ENCODE data around the gene TPGS2. TPM values are rescaled to one million over a fixed set of nuclear protein-coding genes. Genes with fewer than 3 reads are reported as not detected.
"Not testable (repeated sequence)": the region's sequence is repeated elsewhere in the genome, so short reads cannot be mapped to it uniquely, and the experiment has no call there.

Gene TPGS2
- total RNA-seq, 1 experiment from 2014 or later, result 62.6 TPM

GRCh38 chr18:36769172-36769571 lies 59.6 kb downstream of the TPGS2 start:
- TF ChIP-seq EZH2 (IDR thresholded peaks at IDR 0.05; ENCODE audit: low read depth) (no peak), CTCF (conservative IDR thresholded peaks at IDR 0.05) (no peak)
- DNase-seq, result no peak
- Histone ChIP-seq H3K27me3 (ENCODE audit: insufficient read depth, low read depth) (no peaks in the 10 kb centered on the region), H3K4me2 (no peak overlapping the region), H4K20me1 (ENCODE audit: insufficient read depth) (no peaks in the 10 kb centered on the region), H3K36me3 (ENCODE audit: low read depth) (no peaks in the 10 kb centered on the region), H3K4me1 (replicated peaks; ENCODE audit: insufficient read depth) (no peaks in the 10 kb centered on the region), H3K27ac (no peak overlapping the region), H3K79me2 (ENCODE audit: low read depth) (no peaks in the 10 kb centered on the region), H2AFZ (no peak overlapping the region), H3K9me2 (ENCODE audit: insufficient read depth) (no peaks in the 10 kb centered on the region), H3K9me3 (ENCODE audit: insufficient read depth, low read depth) (no peaks in the 10 kb centered on the region), H3K4me3 (no peak overlapping the region), H3F3A (ENCODE audit: insufficient read depth, low read depth) (no peaks in the 10 kb centered on the region)
- ChIA-PET POLR2A (ENCODE audit: unreplicated experiment) (no interaction called here), CTCF (interaction anchor here (0.6 kb wide), 1 partner anchor 754 kb away, joined by 7 read pairs; no protein-coding TSS in a partner anchor)
- no TSS peak for BruUV-seq (replicated peaks)
- intact Hi-C loops (cut with micrococcal nuclease; ENCODE audit: unreplicated experiment), result no loop called here

- DNase-seq, result no peak
- ChIA-PET CTCF (no interaction called here), POLR2A (ENCODE audit: unreplicated experiment) (no interaction called here)
Observed at GRCh38 chr18:36766836-36767235, 62.0 kb downstream of the TPGS2 start.

GRCh38 chr18:36762965-36763364 lies 65.8 kb downstream of the TPGS2 start:
- H3K4me2 ChIP-seq; POLR2A ChIA-PET (ENCODE audit: unreplicated experiment); CTCF ChIA-PET; H3K27me3 ChIP-seq (ENCODE audit: insufficient read depth, low read depth); H4K20me1 ChIP-seq (ENCODE audit: insufficient read depth); H3F3A ChIP-seq (ENCODE audit: insufficient read depth, low read depth); H3K9me3 ChIP-seq (ENCODE audit: insufficient read depth, low read depth); H3K4me1 ChIP-seq (replicated peaks; ENCODE audit: insufficient read depth); H3K9me2 ChIP-seq (ENCODE audit: insufficient read depth); H3K36me3 ChIP-seq (ENCODE audit: low read depth); H2AFZ ChIP-seq; H3K27ac ChIP-seq; H3K4me3 ChIP-seq; H3K79me2 ChIP-seq (ENCODE audit: low read depth); DNase-seq; BruUV-seq (replicated peaks); intact Hi-C loops (cut with micrococcal nuclease; ENCODE audit: unreplicated experiment): not testable (repeated sequence)

More at GRCh38 chr18:36766836-36767235, 62.0 kb downstream of the TPGS2 start:
- Histone ChIP-seq H3K9me2 (ENCODE audit: insufficient read depth) (no peaks in the 10 kb centered on the region), H3K4me2 (no peak overlapping the region), H3K27me3 (ENCODE audit: insufficient read depth, low read depth) (no peaks in the 10 kb centered on the region), H3F3A (ENCODE audit: insufficient read depth, low read depth) (no peaks in the 10 kb centered on the region), H2AFZ (no peak overlapping the region), H3K9me3 (ENCODE audit: insufficient read depth, low read depth) (no peaks in the 10 kb centered on the region), H3K4me3 (no peak overlapping the region), H3K27ac (no peak overlapping the region), H3K4me1 (replicated peaks; ENCODE audit: insufficient read depth) (no peaks in the 10 kb centered on the region), H3K79me2 (ENCODE audit: low read depth) (no peaks in the 10 kb centered on the region), H4K20me1 (ENCODE audit: insufficient read depth) (no peaks in the 10 kb centered on the region), H3K36me3 (ENCODE audit: low read depth) (no peaks in the 10 kb centered on the region)
- no TSS peak for BruUV-seq (replicated peaks)
- intact Hi-C loops (cut with micrococcal nuclease; ENCODE audit: unreplicated experiment), result no loop called here
- no peak for TF ChIP-seq EZH2 (IDR thresholded peaks at IDR 0.05; ENCODE audit: low read depth)
- TF ChIP-seq CTCF (conservative IDR thresholded peaks at IDR 0.05), result no peak

- H3K27ac ChIP-seq, result no peak overlapping the region
- BruUV-seq (replicated peaks), result no TSS peak
- no peak overlapping the region for H3K4me3 ChIP-seq
- ChIA-PET POLR2A (ENCODE audit: unreplicated experiment) (no interaction called here), CTCF (no interaction called here)
- no peak overlapping the region for H3K4me2 ChIP-seq
- TF ChIP-seq CTCF (conservative IDR thresholded peaks at IDR 0.05) (no peak), EZH2 (IDR thresholded peaks at IDR 0.05; ENCODE audit: low read depth) (no peak)
- DNase-seq, result no peak
- H2AFZ ChIP-seq, result no peak overlapping the region
- no peaks in the 10 kb centered on the region for H3K4me1 ChIP-seq (replicated peaks; ENCODE audit: insufficient read depth)
- no peaks in the 10 kb centered on the region for H4K20me1 ChIP-seq (ENCODE audit: insufficient read depth)
- no peaks in the 10 kb centered on the region for H3F3A ChIP-seq (ENCODE audit: insufficient read depth, low read depth)
- no peaks in the 10 kb centered on the region for H3K9me2 ChIP-seq (ENCODE audit: insufficient read depth)
- H3K36me3 ChIP-seq (ENCODE audit: low read depth), result no peaks in the 10 kb centered on the region
- no peaks in the 10 kb centered on the region for H3K9me3 ChIP-seq (ENCODE audit: insufficient read depth, low read depth)
- intact Hi-C loops (cut with micrococcal nuclease; ENCODE audit: unreplicated experiment), result no loop called here
- no peaks in the 10 kb centered on the region for H3K79me2 ChIP-seq (ENCODE audit: low read depth)
- no peaks in the 10 kb centered on the region for H3K27me3 ChIP-seq (ENCODE audit: insufficient read depth, low read depth)
Observed at GRCh38 chr18:36762074-36762473, 66.7 kb downstream of the TPGS2 start.

Measured in PC-9 (cell line).